Lung (tissue), 12 donors: Measurements from ENCODE around the gene IL4R. TPM values are rescaled to one million over a fixed set of nuclear protein-coding genes. Genes with fewer than 3 reads are reported as not detected.

ENCODE experiments used
- ATAC-seq: fragments of 200-7000 bp; cut with Tn5 transposase; one replicate; pipeline ENCODE4 v1.9.1; 2020; ENCODE audit warnings: moderate number of reproducible peaks; ENCODE audit not compliant: insufficient read depth, low FRiP score
- DNase-seq, 3 donors: peaks; one replicate each; pipeline ENCODE4 v3.0.0-alpha.2; 2013 to 2017
- H3K27ac ChIP-seq, 2 donors: one replicate each; pipeline ENCODE4 v1.5.1; 2013; ENCODE audit warnings: mild to moderate bottlenecking in 2 of 2, moderate library complexity in 2 of 2, control low read depth in 1 of 2, inconsistent platforms in 1 of 2, low read depth in 1 of 2, low read length in 1 of 2
- H3K27me3 ChIP-seq, 3 donors: one replicate each; pipeline ENCODE4 v1.5.1; 2013; ENCODE audit warnings: low read length in 2 of 3; ENCODE audit not compliant: control insufficient read depth in 3 of 3, insufficient read depth in 3 of 3
- H3K36me3 ChIP-seq, 4 donors: one replicate each; pipeline ENCODE4 v1.5.1; 2013; ENCODE audit warnings: low read length in 4 of 4, mild to moderate bottlenecking in 1 of 4, moderate library complexity in 1 of 4; ENCODE audit not compliant: control insufficient read depth in 4 of 4, insufficient read depth in 4 of 4
- H3K4me1 ChIP-seq, 5 donors: one replicate each; pipeline ENCODE4 v1.5.1; 2013; ENCODE audit warnings: low read length in 5 of 5, mild to moderate bottlenecking in 2 of 5, moderate library complexity in 1 of 5; ENCODE audit not compliant: control insufficient read depth in 5 of 5, insufficient read depth in 5 of 5
- H3K4me3 ChIP-seq: one replicate; pipeline ENCODE4 v1.5.1; 2013; ENCODE audit warnings: mild to moderate bottlenecking, control low read depth, moderate library complexity
- H3K9ac ChIP-seq, 2 donors: one replicate each; pipeline ENCODE4 v1.5.1; 2013; ENCODE audit warnings: low read length in 2 of 2, control low read depth in 1 of 2; ENCODE audit not compliant: insufficient read depth in 1 of 2
- H3K9me3 ChIP-seq, 4 donors: one replicate each; pipeline ENCODE4 v1.5.1; 2013; ENCODE audit warnings: low read length in 3 of 4, mild to moderate bottlenecking in 1 of 4, moderate library complexity in 1 of 4; ENCODE audit not compliant: control insufficient read depth in 4 of 4, insufficient read depth in 3 of 4
- WGBS, 2 donors: extraction: QIAGEN DNeasy Blood & Tissue Kit; methylation state at CpG; one replicate each; pipeline ENCODE4 v1.1.7; 2013; 5-methylcytosine and 5-hydroxymethylcytosine counted together
- polyA plus RNA-seq, 2 donors: library from polyadenylated mRNA; stranded (reverse); fragments of 200-250 nt; gene quantifications; one replicate each; pipeline ENCODE4 v1.2.1, GENCODE V29; 2013
- total RNA-seq, 2 donors: library from RNA; depleted of rRNA in 1 of 2; stranded (reverse); fragments of >200 nt in 1 of 2; gene quantifications; one replicate each; pipeline ENCODE4 v1.2.1, GENCODE V29; 2014 to 2021
- TF ChIP-seq, protein P1 (sequence below): IDR thresholded peaks from 2 replicates; pipeline ENCODE4 v1.5.1; 2012; ENCODE audit warnings: mild to moderate bottlenecking; ENCODE audit errors: control extremely low read depth, extremely low read depth
- donor health status: control.
- donor health status: control.
- donor health status: Bipolar disorder and iron deficiency.
- donor health status: healthy.
- donor health status: DM: yes; HTN: yes; CAD: no.

IL4R gene
- total and polyA plus RNA-seq, 4 donors: 61.3 to 175 (median 114) TPM

DNA sequence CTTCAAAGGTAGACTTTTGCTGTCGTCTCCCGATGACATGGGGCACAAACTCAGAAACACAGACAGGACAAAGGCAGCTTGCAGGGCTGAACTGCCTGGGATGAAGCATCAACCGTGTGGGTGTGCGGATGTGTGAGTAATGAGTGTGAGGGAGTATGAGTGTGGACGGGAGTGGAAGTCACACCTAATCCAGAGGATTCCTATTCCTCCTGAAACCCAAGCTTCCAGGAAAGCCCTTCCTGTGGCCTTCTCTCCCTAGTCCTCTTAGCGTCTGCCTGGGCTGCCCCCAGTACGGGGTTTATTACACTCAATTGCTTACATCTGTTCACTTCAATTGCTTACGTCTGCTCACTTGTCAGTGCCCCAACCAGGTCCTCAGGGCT lies 2.3 kb upstream of the IL4R start:
- no peaks in the 10 kb centered on the region for H3K36me3 ChIP-seq
- peaks cover 0 to 3% (median 0%) of the 10 kb centered on the region in 4 donors for H3K9me3 ChIP-seq
- H3K27ac ChIP-seq: no peak overlapping the region
- H3K4me1 ChIP-seq: peaks cover 0 to 18% (median 8%) of the 10 kb centered on the region in 5 donors
- TF ChIP-seq, protein P1, sequence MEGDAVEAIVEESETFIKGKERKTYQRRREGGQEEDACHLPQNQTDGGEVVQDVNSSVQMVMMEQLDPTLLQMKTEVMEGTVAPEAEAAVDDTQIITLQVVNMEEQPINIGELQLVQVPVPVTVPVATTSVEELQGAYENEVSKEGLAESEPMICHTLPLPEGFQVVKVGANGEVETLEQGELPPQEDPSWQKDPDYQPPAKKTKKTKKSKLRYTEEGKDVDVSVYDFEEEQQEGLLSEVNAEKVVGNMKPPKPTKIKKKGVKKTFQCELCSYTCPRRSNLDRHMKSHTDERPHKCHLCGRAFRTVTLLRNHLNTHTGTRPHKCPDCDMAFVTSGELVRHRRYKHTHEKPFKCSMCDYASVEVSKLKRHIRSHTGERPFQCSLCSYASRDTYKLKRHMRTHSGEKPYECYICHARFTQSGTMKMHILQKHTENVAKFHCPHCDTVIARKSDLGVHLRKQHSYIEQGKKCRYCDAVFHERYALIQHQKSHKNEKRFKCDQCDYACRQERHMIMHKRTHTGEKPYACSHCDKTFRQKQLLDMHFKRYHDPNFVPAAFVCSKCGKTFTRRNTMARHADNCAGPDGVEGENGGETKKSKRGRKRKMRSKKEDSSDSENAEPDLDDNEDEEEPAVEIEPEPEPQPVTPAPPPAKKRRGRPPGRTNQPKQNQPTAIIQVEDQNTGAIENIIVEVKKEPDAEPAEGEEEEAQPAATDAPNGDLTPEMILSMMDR: no peak
- no peak overlapping the region for H3K9ac ChIP-seq
- no peaks in the 10 kb centered on the region for H3K27me3 ChIP-seq
- no peak overlapping the region for H3K4me3 ChIP-seq
- DNase-seq (no peak), ATAC-seq (no peak)
- WGBS, 2 donors: 81 to 90% methylated on average over 8 of the region's 8 CpGs

DNA sequence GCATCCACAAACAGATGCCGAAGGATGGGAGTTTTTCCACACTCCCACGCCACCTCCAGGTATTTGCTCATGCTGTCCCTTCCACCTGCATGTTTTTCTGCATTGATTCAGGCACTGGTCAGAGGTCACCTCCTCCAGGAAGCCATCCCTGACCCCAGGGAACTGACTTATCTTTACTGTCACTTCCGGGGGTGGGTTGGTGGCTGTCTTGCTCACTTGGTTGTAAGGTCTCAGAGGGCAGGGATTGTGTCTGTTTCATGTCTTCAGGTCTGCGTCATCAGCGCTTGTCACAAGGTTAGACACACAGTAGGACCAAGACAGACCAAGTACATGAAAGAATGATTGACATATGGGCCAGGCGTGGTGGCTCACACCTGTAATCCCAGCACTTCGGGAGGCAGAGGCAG lies 1.9 kb upstream of the IL4R start:
- H3K9ac ChIP-seq: no peak overlapping the region
- ATAC-seq: no peak
- H3K4me3 ChIP-seq: no peak overlapping the region
- WGBS, 2 donors: 91 to 93% methylated on average over 7 of the region's 7 CpGs
- TF ChIP-seq, protein P1: no peak
- H3K36me3 ChIP-seq: no peaks in the 10 kb centered on the region
- peaks cover 0 to 18% (median 8%) of the 10 kb centered on the region in 5 donors for H3K4me1 ChIP-seq
- H3K27ac ChIP-seq: no peak overlapping the region
- no peaks in the 10 kb centered on the region for H3K27me3 ChIP-seq
- DNase-seq: no peak
- H3K9me3 ChIP-seq: peaks cover 0 to 3% (median 0%) of the 10 kb centered on the region in 4 donors

DNA sequence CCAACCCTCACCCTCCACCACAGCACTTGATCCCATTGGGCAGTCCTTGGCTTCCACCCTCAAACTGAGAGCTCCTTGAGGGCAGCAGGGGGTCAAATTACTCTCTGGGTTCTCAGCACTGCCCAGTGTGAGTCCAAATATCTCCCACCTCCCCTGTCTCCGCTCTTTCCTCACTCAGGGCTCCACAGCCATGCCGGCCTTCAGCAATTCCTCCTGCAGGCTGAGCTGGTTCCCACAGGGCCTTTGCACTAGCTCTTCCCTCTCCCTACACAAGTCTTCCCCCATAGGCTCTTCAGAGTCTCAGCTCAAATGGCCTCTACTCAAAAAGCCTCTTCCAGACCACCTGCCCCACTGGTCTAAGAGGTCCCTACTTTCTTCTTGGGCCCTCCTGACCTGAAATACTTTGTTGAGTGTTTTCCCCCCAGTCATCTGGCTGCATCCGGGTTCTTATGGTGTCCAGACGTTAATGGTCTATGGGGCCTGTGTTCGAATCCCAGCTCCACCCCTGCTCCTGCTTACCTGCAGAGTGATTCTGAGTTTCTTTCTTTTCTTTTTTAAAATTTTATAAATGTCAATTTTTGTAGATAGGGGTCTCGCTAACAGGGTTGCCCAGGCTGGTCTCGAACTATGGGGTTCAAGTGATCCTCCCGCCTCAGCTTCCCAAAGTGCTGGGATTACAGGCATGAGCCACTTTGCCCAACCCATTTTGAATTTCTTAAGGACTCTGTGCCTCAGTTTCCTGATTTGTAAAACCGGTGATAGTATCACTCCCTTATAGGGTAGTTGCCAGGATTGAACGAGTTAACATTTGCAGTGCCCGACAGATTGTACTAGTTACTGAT lies 973 bp upstream of the IL4R start:
- Histone ChIP-seq H3K9me3 (peaks cover 0 to 3% (median 0%) of the 10 kb centered on the region in 4 donors), H3K4me3 (peak overlapping the region; percentile 98), H3K27me3 (no peaks in the 10 kb centered on the region), H3K36me3 (peaks cover 0 to 3% (median 0%) of the 10 kb centered on the region in 4 donors), H3K27ac (peak overlapping the region; percentile 90 to 100), H3K9ac (peak overlapping the region in 1 of 2 donors; percentile 14), H3K4me1 (peaks cover 0 to 18% (median 9%) of the 10 kb centered on the region in 5 donors)
- TF ChIP-seq, protein P1: no peak
- ATAC-seq: no peak
- 68 to 73% methylated on average over 11 of the region's 11 CpGs for WGBS, 2 donors
- DNase-seq: no peak
